ENCODE data around the gene EPN3. TPM values are rescaled to one million over a fixed set of nuclear protein-coding genes. Genes with fewer than 3 reads are reported as not detected.

Gene EPN3
- total RNA-seq, 1 donor from 2014 or later = 1.5 TPM

DNA sequence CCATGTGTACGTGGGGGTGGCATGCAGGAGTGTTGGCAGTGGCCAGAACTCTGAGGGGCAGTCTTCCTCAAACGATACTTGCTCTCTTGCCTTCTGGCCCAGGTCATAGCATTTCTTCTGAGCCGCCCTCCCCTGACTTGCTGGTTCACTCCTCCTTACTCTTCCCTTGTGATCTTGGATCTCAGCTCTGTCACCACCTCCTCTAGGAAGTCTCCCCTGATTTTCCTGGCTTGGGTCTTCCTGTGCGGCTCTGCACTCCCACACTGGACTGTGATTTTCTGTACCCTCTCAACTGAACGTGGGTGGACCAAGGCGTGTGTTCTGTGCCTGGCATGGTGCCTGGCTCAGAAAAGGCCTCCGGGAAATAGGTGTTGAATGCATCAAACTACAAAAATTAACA lies 2.9 kb downstream of the EPN3 start:
- Histone ChIP-seq H3K4me3 (no peak overlapping the region), H3K27ac (no peak overlapping the region), H3K27me3 (ENCODE audit: low read depth) (peaks cover 34% of the 10 kb centered on the region), H3K36me3 (no peaks in the 10 kb centered on the region), H3K9me3 (no peaks in the 10 kb centered on the region), H3K4me1 (peaks cover 29% of the 10 kb centered on the region)
- intact Hi-C loops (cut with DNase I) = no loop called here
- no peak for DNase-seq
- TF ChIP-seq, protein P1, sequence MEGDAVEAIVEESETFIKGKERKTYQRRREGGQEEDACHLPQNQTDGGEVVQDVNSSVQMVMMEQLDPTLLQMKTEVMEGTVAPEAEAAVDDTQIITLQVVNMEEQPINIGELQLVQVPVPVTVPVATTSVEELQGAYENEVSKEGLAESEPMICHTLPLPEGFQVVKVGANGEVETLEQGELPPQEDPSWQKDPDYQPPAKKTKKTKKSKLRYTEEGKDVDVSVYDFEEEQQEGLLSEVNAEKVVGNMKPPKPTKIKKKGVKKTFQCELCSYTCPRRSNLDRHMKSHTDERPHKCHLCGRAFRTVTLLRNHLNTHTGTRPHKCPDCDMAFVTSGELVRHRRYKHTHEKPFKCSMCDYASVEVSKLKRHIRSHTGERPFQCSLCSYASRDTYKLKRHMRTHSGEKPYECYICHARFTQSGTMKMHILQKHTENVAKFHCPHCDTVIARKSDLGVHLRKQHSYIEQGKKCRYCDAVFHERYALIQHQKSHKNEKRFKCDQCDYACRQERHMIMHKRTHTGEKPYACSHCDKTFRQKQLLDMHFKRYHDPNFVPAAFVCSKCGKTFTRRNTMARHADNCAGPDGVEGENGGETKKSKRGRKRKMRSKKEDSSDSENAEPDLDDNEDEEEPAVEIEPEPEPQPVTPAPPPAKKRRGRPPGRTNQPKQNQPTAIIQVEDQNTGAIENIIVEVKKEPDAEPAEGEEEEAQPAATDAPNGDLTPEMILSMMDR (IDR thresholded peaks at IDR 0.05) = no peak
- no peak for ATAC-seq

DNA sequence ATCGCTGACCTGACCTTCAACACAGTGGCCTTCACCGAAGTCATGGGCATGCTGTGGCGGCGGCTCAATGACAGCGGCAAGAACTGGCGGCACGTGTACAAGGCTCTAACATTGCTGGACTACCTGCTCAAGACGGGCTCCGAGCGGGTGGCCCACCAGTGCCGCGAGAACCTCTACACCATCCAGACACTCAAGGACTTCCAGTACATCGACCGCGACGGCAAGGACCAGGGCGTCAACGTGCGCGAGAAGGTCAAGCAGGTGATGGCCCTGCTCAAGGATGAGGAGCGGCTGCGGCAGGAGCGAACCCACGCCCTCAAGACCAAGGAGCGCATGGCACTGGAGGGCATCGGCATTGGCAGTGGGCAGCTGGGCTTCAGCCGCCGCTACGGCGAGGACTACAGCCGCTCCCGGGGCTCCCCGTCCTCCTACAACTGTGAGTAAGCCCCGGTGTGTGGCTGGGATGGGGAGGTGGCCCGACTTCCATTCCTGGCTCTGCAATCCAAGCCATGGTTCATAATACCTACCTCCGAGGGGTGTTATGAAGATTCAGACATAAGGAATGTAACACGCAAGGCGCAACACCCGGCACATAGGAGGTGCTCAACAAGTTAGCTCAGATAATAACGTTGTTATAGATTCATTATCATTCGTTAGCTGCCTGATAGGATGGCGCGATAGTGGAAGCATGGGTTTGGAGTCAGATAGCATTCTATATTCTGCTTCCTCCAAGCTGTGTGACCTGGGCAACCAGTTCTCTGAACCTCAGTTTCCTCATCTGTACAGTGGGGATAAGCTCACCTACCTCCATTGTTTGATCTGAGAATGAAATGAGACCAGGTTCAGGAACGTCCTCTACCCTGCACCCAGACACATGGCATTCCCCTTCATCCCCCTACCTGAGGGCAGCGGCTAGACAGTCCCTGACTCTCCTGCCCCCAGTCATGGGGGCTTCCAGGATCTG lies 4.4 kb downstream of the EPN3 start:
- Histone ChIP-seq H3K9me3 (no peaks in the 10 kb centered on the region), H3K27me3 (ENCODE audit: low read depth) (peaks cover 24% of the 10 kb centered on the region), H3K36me3 (no peaks in the 10 kb centered on the region), H3K4me3 (no peak overlapping the region), H3K4me1 (peaks cover 35% of the 10 kb centered on the region), H3K27ac (no peak overlapping the region)
- TF ChIP-seq, protein P1 (IDR thresholded peaks at IDR 0.05) = no peak
- ATAC-seq (no peak), DNase-seq (no peak)
- intact Hi-C loops (cut with DNase I) = no loop called here

DNA sequence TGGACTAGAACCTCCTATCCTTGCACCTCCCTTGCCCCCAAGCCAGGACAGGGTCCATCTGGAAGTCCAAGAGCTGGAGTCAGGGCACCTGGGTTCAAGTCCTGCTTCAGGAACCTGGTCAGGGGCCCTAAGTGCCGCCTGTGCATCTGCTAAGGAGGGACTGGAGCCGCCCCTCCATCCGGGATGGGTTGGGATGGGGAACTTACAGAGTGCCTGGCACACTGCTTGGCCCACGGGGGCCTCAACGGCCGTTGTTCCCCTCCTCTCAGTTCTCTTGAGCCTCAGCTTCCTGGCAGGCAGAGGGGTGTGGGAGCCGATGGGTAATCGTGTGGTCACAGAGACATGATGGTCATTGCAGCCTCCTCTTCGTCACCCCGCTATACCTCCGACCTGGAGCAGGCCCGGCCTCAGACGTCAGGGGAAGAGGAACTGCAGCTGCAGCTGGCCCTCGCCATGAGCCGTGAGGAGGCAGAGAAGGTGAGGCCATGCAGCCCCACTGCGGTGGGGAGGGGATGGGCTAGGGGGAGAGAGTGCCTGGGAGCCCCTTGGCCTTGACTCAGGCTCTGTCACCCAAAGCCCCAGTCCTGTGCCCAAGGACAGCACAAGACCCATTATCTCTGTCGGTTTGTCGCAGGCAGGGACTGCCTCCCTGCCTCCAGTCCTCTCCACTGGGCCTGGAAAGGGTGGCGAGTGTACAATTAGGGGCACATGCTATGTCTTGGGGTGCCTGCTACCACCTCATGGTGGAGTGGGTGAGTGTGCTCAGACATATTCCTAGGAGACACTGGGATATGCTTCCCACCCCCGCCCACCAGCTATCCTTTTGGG lies 5.4 kb downstream of the EPN3 start:
- Histone ChIP-seq H3K9me3 (no peaks in the 10 kb centered on the region), H3K4me3 (no peak overlapping the region), H3K27ac (no peak overlapping the region), H3K4me1 (peaks cover 33% of the 10 kb centered on the region), H3K36me3 (no peaks in the 10 kb centered on the region), H3K27me3 (ENCODE audit: low read depth) (peaks cover 14% of the 10 kb centered on the region)
- intact Hi-C loops (cut with DNase I) = no loop called here
- ATAC-seq = no peak
- TF ChIP-seq, protein P1 (IDR thresholded peaks at IDR 0.05) = no peak
- no peak for DNase-seq

DNA sequence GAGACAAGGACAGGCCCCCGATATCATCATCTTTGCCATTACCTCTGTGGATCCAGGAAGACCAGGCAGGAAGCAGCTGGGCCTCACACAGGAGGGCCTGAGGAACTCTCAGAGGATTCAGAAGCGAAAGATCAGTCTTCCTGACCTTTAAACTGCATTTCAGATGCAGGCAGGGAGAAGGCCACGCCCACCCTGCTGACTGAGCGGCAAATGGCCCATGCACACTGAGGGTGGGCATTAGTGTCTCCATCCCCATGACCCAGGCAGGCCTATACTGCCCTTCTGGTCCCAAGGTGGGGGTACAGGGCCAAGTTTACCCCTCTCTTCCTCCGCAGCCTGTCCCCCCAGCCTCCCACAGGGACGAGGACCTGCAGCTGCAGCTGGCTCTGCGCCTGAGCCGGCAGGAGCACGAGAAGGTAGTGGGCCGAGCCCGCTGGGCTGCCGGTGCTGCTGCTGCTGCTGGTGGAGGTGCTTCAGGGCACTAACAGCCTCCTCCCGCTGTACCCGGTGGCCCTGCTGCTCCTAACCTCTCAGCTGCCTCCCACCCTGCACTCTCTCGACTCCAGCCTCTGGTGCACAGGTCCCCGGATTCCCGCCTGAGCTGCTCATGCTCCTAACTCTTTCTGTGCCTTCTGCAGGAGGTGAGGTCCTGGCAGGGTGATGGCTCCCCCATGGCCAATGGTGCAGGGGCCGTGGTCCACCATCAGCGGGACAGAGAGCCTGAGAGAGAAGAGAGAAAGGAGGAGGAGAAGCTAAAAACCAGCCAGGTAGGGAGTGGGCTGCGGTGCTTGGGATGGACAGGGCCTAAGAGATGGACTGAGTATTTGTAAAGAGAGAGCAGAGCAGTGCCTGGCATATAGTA lies 6.2 kb downstream of the EPN3 start:
- H3K36me3 ChIP-seq = no peaks in the 10 kb centered on the region
- H3K9me3 ChIP-seq = no peaks in the 10 kb centered on the region
- ATAC-seq (no peak), DNase-seq (no peak)
- peaks cover 6% of the 10 kb centered on the region for H3K27me3 ChIP-seq (ENCODE audit: low read depth)
- TF ChIP-seq, protein P1 (IDR thresholded peaks at IDR 0.05) = no peak
- no peak overlapping the region for H3K27ac ChIP-seq
- H3K4me1 ChIP-seq = peaks cover 31% of the 10 kb centered on the region
- intact Hi-C loops (cut with DNase I) = no loop called here
- no peak overlapping the region for H3K4me3 ChIP-seq

Data from lower lobe of right lung (tissue), 2 donors.